Left forelimb (tissue), 1 donor: ENCODE results near the gene OR52K1.
"Not testable (repeated sequence)": the region's sequence is repeated elsewhere in the genome, so short reads cannot be mapped to it uniquely, and the experiment has no call there.

Experiments used
- DNase-seq: peaks from one replicate; pipeline ENCODE4 v3.0.0-alpha.2; 2018; ENCODE audit warnings: low spot score

Gene OR52K1

GRCh38 chr11:4491878-4492606, 9.6 kb downstream of the OR52K1 start:
- no peak for DNase-seq

- DNase-seq: no peak
These were observed 11.0 kb downstream of the OR52K1 start for GRCh38 chr11:4493480-4493818.

GRCh38 chr11:4495487-4495886, 13.0 kb downstream of the OR52K1 start:
- no peak for DNase-seq

GRCh38 chr11:4495986-4496385, 13.5 kb downstream of the OR52K1 start:
- no peak for DNase-seq

- DNase-seq: no peak
These were observed 14.3 kb downstream of the OR52K1 start for GRCh38 chr11:4496557-4497248.

- DNase-seq: no peak
These were observed 26.4 kb downstream of the OR52K1 start for GRCh38 chr11:4508886-4509285.

GRCh38 chr11:4511282-4512245, 29.1 kb downstream of the OR52K1 start:
- DNase-seq: no peak

- DNase-seq: no peak
These were observed 31.8 kb downstream of the OR52K1 start for GRCh38 chr11:4514196-4514595.

- no peak for DNase-seq
These were observed 39.9 kb downstream of the OR52K1 start for GRCh38 chr11:4522339-4522738.

- no peak for DNase-seq
These were observed 40.3 kb downstream of the OR52K1 start for GRCh38 chr11:4522752-4523151.

- no peak for DNase-seq
These were observed 41.2 kb downstream of the OR52K1 start for GRCh38 chr11:4523666-4524065.

GRCh38 chr11:4527926-4528325, 45.5 kb downstream of the OR52K1 start:
- no peak for DNase-seq

GRCh38 chr11:4531686-4532085, 49.2 kb downstream of the OR52K1 start:
- DNase-seq: not testable (repeated sequence)

GRCh38 chr11:4539603-4540219, 57.3 kb downstream of the OR52K1 start:
- DNase-seq: no peak

- no peak for DNase-seq
These were observed 58.6 kb downstream of the OR52K1 start for GRCh38 chr11:4541071-4541470.
